ENCODE results near the gene SH3RF3. TPM values are rescaled to one million over a fixed set of nuclear protein-coding genes. Genes with fewer than 3 reads are reported as not detected.
"Not testable (repeated sequence)": the region's sequence is repeated elsewhere in the genome, so short reads cannot be mapped to it uniquely, and the experiment has no call there.

SH3RF3 gene
- total RNA-seq, 1 donor from 2014 or later, result 6.4 TPM

DNA sequence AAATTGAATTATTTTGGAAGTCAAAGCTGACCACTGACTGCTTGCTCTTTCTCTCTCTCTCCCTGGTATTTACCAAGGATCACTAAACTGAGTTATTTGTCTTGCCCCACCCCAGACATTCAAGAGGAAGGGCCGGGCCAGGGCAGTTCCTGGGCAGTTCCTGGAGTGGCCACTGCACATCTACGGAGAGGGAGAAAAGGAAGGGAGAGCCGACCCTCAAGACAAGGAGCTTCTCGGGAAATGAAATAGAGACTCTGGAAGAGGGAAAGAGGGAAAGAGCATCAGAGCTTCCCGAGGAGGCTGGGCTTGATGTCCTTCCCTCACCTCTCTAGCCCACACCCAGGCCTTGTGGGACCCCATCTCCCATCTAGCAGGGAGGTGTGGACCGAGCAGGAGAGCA is 401.7 kb downstream of the SH3RF3 start:
- DNase-seq (ENCODE audit: low spot score), result peak; percentile 40
- intact Hi-C loops (cut with DNase I), result no loop called here
- ATAC-seq, result no peak

DNA sequence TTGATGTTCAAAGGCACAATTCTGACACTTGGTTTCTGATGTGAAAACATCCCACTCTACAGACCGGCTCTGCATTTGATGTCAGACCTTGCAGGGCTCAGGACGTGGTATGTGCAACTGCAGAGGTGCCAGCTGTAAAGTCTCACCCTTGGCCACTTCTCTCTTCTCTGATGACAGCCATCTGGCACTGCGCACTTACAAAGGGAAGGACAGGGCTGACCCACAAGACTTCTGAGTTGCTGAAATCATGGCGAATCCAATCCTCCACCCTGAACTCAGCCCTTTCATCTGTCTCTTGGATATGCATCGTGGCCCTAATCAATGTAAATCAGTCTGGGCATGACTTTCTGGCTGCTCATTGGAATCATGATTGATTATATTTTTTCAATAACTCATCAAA is 402.2 kb downstream of the SH3RF3 start:
- ATAC-seq (no peak), DNase-seq (ENCODE audit: low spot score) (peak; percentile 17)
- intact Hi-C loops (cut with DNase I), result no loop called here

DNA sequence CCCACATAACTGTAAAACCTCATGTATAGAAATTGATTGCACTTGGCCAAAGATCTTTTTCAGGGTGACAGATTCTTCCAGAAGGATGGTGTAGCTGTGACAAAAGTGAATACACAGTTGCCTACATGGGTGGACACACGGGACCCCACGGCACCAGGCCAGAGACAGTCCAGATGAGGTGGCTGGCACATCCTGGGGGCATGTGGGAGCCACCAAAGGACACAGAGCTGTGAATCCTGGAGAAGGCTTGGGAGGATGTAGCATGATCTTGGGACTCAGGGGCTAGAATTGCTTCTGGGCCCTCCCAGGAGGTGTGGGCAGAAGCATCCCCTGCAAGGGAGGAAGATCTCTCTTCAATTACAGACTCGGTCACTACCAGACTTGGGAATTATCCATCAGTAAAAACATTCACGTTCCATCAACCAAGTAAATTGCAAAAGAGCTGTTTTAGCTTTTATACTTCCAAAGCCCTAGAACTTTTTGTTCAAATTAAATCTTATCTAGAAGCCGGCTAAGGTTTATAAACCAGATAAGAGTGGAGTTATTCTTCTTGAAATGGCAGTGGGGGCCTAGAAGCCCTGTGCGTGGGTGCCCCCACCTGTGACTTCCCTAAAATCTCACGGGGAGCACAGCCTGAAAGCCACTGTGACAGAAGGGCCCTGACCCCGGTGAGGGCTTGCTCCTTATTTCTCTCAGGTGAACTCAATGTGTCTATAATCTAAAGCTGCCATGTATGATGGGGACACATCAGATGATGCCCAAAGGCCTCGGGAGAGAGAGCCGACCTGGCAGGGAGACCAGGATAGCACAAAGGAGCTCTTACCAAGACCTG is 403.1 kb downstream of the SH3RF3 start:
- DNase-seq (ENCODE audit: low spot score) (peak; percentile 30), ATAC-seq (no peak)
- intact Hi-C loops (cut with DNase I), result no loop called here

DNA sequence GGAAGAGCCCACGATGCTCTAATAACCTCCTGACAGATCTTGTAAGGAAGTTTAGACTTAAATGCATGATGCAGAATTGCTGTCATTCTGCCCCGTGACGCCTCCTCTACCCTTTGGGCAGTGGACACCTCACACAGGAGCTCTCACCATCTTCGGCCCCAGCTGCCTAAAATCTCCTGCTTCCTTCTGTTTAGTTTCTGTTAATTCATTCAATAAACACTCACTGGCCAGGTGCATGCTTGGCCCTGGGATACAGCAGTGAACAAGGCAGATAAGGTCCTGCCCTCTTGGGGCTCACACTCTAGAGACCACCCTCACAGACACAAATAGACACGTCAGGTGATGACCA is 403.7 kb downstream of the SH3RF3 start:
- no peak for ATAC-seq
- intact Hi-C loops (cut with DNase I), result no loop called here
- DNase-seq (ENCODE audit: low spot score), result peak; percentile 10

DNA sequence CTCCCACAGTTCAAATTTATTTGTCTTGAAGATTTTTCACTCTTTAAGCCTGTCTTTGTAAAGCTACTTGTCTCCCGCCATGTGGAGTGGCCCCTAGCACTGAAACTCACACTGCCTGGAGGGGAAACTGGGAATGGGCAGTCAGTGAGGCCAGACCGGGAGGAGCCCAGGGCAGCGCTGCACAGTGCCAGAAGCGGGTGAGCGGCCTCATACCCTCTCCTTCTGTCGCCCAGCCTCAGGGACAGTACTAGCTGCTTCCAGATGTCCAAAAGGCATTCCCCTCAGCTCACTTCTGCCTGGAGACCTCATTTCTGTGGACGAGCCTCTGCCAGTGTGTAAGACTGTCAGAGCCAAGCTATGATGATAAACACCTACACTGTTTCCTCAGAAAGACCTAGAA is 404.8 kb downstream of the SH3RF3 start:
- intact Hi-C loops (cut with DNase I), result no loop called here
- ATAC-seq (no peak), DNase-seq (ENCODE audit: low spot score) (peak; percentile 8)

DNA sequence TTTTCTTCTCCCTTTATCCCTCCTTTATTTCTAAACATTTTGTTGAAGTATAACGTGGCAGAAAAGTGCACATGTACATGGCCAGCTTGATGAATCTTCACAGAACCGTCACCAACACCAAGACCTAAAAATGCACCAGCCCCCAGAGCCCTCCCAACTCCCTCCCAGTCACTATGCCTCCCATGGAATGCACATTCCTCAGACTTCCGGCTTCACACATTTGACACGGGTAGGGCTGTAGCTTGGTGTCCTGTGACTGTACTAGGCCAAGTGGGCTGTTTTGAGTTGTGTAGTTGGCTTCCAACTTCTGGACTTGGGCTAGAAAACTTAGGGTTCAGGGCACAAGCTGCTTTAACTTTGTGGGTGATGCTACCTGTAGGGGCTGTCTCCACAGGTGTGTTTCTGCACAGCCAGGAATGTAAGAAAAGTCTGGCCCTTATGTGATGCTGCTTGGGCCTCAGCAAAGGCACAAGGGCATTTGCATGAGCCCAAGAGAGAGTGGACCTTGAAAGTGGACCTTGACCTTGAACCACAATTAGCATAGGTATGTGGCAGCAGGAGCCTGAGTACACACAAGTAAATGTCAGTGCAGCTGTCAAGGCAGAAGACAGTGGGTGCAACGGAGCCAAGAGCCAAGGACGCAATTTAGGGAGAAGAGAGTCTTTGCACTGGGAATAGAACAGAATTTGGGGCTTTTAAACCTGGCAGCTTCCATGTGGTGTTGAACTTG is 406.4 kb downstream of the SH3RF3 start:
- DNase-seq (ENCODE audit: low spot score) (peak; percentile 27), ATAC-seq (no peak)
- intact Hi-C loops (cut with DNase I), result no loop called here

DNA sequence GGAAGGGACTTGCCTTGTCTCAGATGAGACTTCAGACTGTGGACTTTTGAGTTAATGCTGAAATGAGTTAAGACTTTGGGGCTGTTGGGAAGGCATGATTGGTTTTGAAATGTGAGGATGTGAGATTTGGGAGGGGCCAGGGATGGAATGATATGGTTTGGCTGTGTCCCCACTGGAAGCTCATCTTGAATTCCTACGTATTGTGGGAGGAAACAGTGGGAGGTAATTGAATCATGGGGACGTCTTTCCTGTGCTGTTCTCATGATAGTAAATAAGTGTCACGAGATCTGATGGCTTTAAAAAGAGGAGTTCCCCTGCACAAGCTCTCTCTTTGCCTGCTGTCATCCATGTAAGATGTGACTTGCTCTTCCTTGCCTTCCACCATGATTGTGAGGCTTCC is 407.6 kb downstream of the SH3RF3 start:
- intact Hi-C loops (cut with DNase I); ATAC-seq; DNase-seq (ENCODE audit: low spot score): not testable (repeated sequence)

DNA sequence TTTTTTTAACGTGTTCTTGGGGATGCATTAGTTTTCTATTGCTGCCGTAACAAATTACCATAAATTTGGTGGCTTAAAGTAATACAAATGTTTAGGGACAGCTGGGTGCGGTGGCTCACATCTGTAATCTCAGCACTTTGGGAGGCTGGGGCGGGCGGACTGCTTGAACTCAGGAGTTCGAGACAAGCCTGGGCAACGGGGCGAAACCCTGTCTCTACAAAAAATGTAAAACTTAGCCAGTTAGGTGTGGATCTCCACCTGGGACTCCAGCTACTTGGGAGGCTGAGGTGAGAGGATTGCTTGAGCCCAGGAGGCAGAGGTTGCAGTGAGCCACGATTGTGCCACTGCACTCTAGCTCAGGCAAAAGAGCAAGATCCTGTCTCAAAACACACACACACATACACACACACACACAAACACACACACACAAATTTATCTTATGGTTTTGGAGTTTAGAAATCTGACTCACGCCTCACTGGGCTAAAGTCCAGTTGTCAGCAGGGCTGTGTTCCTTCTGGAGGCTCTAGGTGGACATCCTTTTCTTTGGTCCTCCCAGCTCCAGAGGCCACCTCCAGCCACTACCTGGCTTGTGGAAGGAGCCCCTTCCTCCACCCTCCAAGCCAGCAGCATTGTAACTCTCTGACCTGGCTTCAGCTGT is 408.7 kb downstream of the SH3RF3 start:
- ATAC-seq, result no peak
- intact Hi-C loops (cut with DNase I), result no loop called here
- DNase-seq (ENCODE audit: low spot score), result no peak

DNA sequence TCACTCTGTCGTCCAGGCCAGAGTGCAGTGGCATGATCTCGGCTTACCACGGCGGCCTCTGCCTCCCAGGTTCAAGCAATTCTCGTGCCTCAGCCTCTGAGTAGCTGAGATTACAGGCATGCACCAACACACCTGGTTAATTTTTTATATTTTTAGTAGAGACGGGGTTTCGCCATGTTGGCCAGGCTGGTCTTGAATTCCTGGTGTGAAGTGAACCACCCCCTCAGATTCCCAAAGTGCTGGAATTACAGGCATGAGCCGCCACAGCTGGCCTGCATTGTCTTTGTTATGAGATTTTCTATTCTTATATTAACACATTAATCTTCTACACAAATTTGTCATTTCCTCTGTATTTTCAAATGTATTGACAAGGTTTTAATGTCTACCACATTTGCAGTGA is 409.5 kb downstream of the SH3RF3 start:
- intact Hi-C loops (cut with DNase I), result no loop called here
- ATAC-seq, result no peak

DNA sequence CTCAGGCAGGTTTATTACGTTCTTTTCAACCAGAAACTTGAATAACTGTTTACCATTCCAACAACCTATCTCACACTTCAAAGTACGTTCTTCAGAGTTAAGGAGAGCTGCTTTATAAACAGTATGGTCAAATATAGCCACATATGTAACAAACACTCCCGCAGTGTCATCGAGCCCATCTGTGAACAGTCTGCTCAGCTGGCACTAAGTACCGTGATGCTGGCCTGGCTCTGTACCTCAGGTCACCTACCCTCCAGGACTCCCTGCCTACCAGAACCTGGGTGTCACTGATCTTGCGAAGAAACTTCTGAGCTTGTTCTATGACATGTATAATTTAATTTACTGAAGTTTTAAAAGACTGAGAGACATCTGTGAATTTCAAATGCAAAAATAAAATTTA is 413.4 kb downstream of the SH3RF3 start:
- intact Hi-C loops (cut with DNase I), result loop anchor here (10.0 kb wide), 1 partner anchor 182 kb away; no protein-coding TSS in a partner anchor
- DNase-seq (ENCODE audit: low spot score) (no peak), ATAC-seq (no peak)

More for the DNA sequence above, 409.5 kb downstream of the SH3RF3 start:
- DNase-seq (ENCODE audit: low spot score), result no peak

DNA sequence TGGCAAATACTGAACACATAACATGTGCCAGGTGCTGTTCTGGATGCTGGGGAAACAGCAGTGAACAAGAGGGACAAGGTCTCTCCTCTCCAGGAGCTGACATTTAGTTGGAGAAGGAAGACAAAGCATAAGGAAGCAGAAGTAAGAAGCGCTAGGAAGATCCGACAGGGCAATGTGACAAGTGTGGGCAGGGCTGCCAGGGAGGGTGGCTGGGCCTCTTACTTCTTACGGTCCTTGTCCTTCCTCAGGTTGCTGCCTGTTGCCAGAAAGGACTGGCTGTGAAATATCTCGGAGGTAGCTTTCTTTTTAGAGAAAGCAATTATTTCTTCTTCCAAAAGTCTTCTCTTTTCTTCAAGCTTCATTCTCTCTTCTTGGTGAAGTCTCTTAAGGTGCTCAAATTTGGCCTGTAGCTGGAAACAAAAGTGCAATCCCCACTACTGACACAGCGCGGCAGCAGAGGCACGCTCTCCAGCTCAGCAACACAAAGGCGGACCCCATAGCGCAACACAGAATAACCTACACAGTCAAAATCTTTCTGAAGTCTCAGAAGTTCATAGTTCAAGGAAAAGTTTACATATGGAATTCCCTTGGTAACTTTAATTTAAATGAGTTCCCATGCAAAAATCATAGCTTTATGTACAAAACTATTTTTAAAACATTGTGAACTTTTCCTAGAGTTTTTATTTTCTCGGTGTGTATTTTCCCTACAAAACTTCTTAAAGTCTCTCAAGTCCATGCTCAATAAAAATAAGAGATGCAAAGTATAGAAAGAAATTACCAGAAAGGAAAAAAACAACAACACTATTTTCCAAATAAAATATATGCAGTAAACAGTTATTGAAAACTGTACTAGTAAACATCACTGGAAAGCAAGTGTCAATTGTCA is 417.1 kb downstream of the SH3RF3 start:
- DNase-seq (ENCODE audit: low spot score) (peak; percentile 84), ATAC-seq (peak; percentile 91)
- intact Hi-C loops (cut with DNase I), result loop anchor here (2.0 to 10.0 kb wide), 2 partner anchors 27 to 179 kb away; no protein-coding TSS in a partner anchor

DNA sequence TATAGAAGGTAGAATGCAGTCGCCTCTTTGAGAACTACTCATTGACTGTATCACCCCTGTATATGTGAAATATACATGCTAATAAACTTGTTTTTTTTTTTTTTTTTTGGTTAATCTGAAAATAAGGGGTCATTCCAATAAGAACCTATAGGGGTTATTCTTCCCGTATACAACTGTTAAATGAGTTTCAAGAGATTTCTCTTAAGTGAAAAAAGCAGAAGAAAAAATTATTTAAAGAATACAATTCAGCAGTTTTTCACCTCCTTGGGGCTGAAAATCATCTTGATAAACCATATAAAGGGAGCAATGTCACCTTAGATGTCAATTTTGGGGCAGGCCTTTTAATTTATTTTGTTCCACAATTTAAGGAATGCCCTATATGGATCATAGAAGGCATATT is 418.3 kb downstream of the SH3RF3 start:
- DNase-seq (ENCODE audit: low spot score), result no peak
- no peak for ATAC-seq
- intact Hi-C loops (cut with DNase I), result loop anchor here (10.0 kb wide), 1 partner anchor 178 kb away; no protein-coding TSS in a partner anchor

DNA sequence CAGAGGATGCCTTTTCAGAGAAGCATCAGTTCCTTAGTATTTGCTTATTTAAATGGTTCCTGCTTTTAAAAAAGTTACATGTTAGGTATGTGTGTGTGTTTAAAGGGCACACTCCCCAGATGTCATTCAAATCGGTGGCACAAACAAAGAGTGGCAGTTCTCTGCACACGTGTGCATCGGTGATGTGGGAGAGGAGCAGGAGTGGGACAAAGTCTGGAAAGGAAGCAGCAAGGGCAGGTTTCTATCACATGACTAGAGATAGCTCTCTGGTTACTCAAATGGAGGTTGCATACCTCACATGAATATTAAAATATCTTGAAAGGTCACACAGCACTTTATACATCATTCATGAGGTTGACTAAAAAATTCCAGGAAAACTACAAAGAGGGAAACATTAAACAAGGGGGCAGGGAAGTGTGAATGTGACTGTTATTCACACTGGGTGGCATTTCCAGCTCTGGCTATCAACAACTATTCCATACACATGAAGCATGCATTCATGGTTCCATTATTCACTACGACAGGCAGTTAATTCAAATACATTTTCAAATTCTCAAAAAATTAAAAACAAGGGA is 420.1 kb downstream of the SH3RF3 start:
- no peak for DNase-seq (ENCODE audit: low spot score)
- no peak for ATAC-seq
- intact Hi-C loops (cut with DNase I), result loop anchor here (10.0 kb wide), 1 partner anchor 176 kb away; no protein-coding TSS in a partner anchor

Small RNA genes lying within 50 kb of the gene (microRNA-seq; reads per million reads assigned to microRNA genes)
- not detected for gene MIR4265
- gene MIR4266, result not detected

Other genes starting within 250 kb of the SH3RF3 start
- 0.22 TPM for gene EDAR, start 140.0 kb upstream of the SH3RF3 start, total RNA-seq

Data from sciatic nerve (tissue), 2 donors.